H1 (cell line): ENCODE measurements around the gene EFR3B. TPM values are rescaled to one million over a fixed set of nuclear protein-coding genes. Genes with fewer than 3 reads are reported as not detected.

ENCODE experiments used
- BRCA1 ChIP-seq: IDR thresholded peaks from 2 replicates; pipeline ENCODE4 v1.6.1; 2012; ENCODE audit warnings: low read depth, low read length, improper control_type of control experiment
- HDAC6 ChIP-seq: IDR thresholded peaks from one replicate; pipeline ENCODE4 v1.7.1; 2012; ENCODE audit warnings: low read depth, mild to moderate bottlenecking, inconsistent platforms, low read length, moderate library complexity
- POU5F1 ChIP-seq: IDR thresholded peaks from 2 replicates; pipeline ENCODE4 v1.6.1; 2011; ENCODE audit warnings: low read depth, mild to moderate bottlenecking, low read length, moderate library complexity
- TBP ChIP-seq: IDR thresholded peaks from 2 replicates; pipeline ENCODE4 v1.6.1; 2011; ENCODE audit warnings: low read depth, low read length, improper control_type of control experiment
- polyA plus RNA-seq, 7 experiments: library from polyadenylated mRNA; depleted of rRNA in 3 of 7; stranded (reverse) in 5 of 7; unstranded in 2 of 7; fragments of >200 nt in 5 of 7; fragments of 200-250 nt in 2 of 7; gene quantifications; 1 replicate in 5 of 7; 2 replicates in 1 of 7; 4 replicates in 1 of 7; pipeline versions ENCODE4 v1.2.1 to v1.2.3, GENCODE V29; 2011 to 2013; ENCODE audit warnings: missing spikeins in 2 of 7, mixed read lengths in 2 of 7
- total RNA-seq: library from RNA; stranded (reverse); fragmentation: NEBNext Ultra II Directional; extraction: Animal tissue kit (Norgen Biotek cat#: 25700); gene quantifications from 2 replicates; pipeline ENCODE4 v1.2.1, GENCODE V29; 2021

Gene EFR3B
- total and polyA plus RNA-seq, 2 of the 8 experiments (the other 6 are each of a cell fraction or from before 2014, with no cell fraction given), result 3.4 to 9.6 TPM

- TF ChIP-seq HDAC6 (no peak), TBP (no peak), POU5F1 (no peak), BRCA1 (no peak)
Measured at GRCh38 chr2:25076749-25077148, 34.9 kb downstream of the EFR3B start (continued).
